ENCODE results near the gene BMP4.
A peak's percentile ranks its signal among the peaks of the same experiment; 100 is the strongest.

BMP4 gene

GRCh38 chr14:53947452-53948204 is 9.0 kb downstream of the BMP4 start:
- no peak for TF ChIP-seq CTCF (IDR thresholded peaks at IDR 0.05; ENCODE audit: extremely low read depth, insufficient read depth, missing control alignments)
- in situ Hi-C loops (cut with MboI; ENCODE audit: low pct_unique_long_range_greater_than_20kb, low sequenced_read_pairs, unreplicated experiment), result no loop called here
- no peak for DNase-seq (ENCODE audit: low spot score)

GRCh38 chr14:53947094-53947445 is 9.6 kb downstream of the BMP4 start:
- in situ Hi-C loops (cut with MboI; ENCODE audit: low pct_unique_long_range_greater_than_20kb, low sequenced_read_pairs, unreplicated experiment), result no loop called here
- no peak for DNase-seq (ENCODE audit: low spot score)
- TF ChIP-seq CTCF (IDR thresholded peaks at IDR 0.05; ENCODE audit: extremely low read depth, insufficient read depth, missing control alignments), result no peak

GRCh38 chr14:53946404-53947093 is 10.1 kb downstream of the BMP4 start:
- in situ Hi-C loops (cut with MboI; ENCODE audit: low pct_unique_long_range_greater_than_20kb, low sequenced_read_pairs, unreplicated experiment), result no loop called here
- DNase-seq (ENCODE audit: low spot score), result peak; percentile 58
- TF ChIP-seq CTCF (IDR thresholded peaks at IDR 0.05; ENCODE audit: extremely low read depth, insufficient read depth, missing control alignments), result peak; percentile 23

GRCh38 chr14:53946071-53946403 is 10.6 kb downstream of the BMP4 start:
- in situ Hi-C loops (cut with MboI; ENCODE audit: low pct_unique_long_range_greater_than_20kb, low sequenced_read_pairs, unreplicated experiment), result no loop called here
- no peak for TF ChIP-seq CTCF (IDR thresholded peaks at IDR 0.05; ENCODE audit: extremely low read depth, insufficient read depth, missing control alignments)
- DNase-seq (ENCODE audit: low spot score), result no peak

- in situ Hi-C loops (cut with MboI; ENCODE audit: low pct_unique_long_range_greater_than_20kb, low sequenced_read_pairs, unreplicated experiment), result no loop called here
- no peak for TF ChIP-seq CTCF (IDR thresholded peaks at IDR 0.05; ENCODE audit: extremely low read depth, insufficient read depth, missing control alignments)
- no peak for DNase-seq (ENCODE audit: low spot score)
Observed at GRCh38 chr14:53943751-53944083, 12.9 kb downstream of the BMP4 start.

GRCh38 chr14:53942970-53943750 is 13.5 kb downstream of the BMP4 start:
- in situ Hi-C loops (cut with MboI; ENCODE audit: low pct_unique_long_range_greater_than_20kb, low sequenced_read_pairs, unreplicated experiment), result no loop called here
- DNase-seq (ENCODE audit: low spot score), result no peak
- no peak for TF ChIP-seq CTCF (IDR thresholded peaks at IDR 0.05; ENCODE audit: extremely low read depth, insufficient read depth, missing control alignments)

Data from GM13977 (cell line).